ENCODE measurements around the gene BLTP3A. TPM values are rescaled to one million over a fixed set of nuclear protein-coding genes. Genes with fewer than 3 reads are reported as not detected.

The BLTP3A gene
- total RNA-seq, 1 experiment from 2014 or later, result 9.4 TPM

GRCh38 chr6:34832942-34833341, 41.1 kb downstream of the BLTP3A start:
- DNase-seq (ENCODE audit: low spot score), result no peak

DNA sequence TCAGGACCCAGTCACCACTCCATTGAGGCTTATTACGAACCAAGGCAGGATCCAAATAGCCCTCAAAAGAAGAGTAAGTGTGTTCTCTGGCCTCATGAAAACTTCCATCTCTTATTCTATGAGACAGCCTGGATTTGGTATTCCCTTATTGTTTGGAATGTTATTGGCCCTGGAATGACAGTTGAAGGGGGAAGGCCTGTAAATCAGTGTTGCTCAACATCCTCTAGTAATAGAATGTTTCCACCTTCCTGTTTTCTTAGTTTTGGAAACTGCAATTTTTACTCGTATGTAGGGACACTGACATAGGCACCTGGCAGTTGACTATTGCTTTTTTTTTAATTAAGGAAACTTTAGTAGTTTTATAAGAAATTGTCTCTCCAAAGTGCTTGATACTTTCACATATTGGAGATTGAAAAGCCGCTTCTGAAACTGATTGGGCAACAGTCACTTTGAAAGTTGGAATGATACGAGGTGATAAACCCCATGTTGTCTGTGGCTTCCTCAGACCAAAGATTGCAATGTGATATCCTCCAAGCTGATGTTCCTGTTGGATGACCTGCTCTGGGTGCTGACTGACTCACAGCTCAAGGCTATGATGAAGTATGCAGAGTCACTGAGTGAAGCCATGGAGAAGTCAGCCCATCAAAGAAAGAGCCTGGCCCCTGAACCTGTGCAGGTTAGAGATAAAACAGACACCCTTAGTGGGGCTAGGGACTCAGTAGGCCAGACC, 43.1 kb downstream of the BLTP3A start:
- no peak for DNase-seq (ENCODE audit: low spot score)

GRCh38 chr6:34836008-34836407, 44.1 kb downstream of the BLTP3A start:
- DNase-seq (ENCODE audit: low spot score), result no peak

- no peak for DNase-seq (ENCODE audit: low spot score)
Measured at GRCh38 chr6:34836451-34836850, 44.6 kb downstream of the BLTP3A start.

DNA sequence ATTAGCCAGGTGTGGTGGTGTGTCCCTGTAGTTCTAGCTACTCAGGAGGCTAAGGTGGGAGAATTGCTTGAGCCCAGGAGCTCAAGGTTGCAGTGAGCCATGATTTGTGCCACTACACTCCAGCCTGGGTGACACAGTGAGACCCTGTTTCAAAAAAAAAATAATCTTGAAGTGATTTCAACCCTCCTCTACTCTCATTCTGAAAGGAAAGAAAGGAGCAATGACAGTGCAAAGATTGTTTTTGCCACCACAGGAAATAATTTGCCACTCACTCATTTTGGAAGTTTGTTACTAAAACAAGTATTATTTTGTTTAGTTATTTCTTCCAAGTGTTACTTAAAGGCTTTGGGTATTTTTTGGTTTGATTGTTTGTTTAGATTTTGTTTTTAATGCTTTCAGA, 45.6 kb downstream of the BLTP3A start:
- DNase-seq (ENCODE audit: low spot score), result no peak

- no peak for DNase-seq (ENCODE audit: low spot score)
Measured at GRCh38 chr6:34839666-34840352, 47.9 kb downstream of the BLTP3A start.

Small RNA genes within 50 kb of the gene (small RNA-seq; reads per million reads assigned to genes)
- not detected for gene RF00019

Other genes with a start within 250 kb of the BLTP3A start
- 55.1 and 59.6 TPM in 2 replicates for gene SPDEF, start 235.8 kb upstream of the BLTP3A start, total RNA-seq (2014; rRNA removed; shearing (Covaris generic))
- gene ILRUN, start 95.3 kb upstream of the BLTP3A start, total RNA-seq (2014; rRNA removed; shearing (Covaris generic)), result 47.7 and 50.7 TPM in 2 replicates
- 187 and 197 TPM in 2 replicates for gene SNRPC, start 34.6 kb upstream of the BLTP3A start, total RNA-seq (2014; rRNA removed; shearing (Covaris generic))
- gene TAF11, start 96.0 kb downstream of the BLTP3A start, total RNA-seq (2014; rRNA removed; shearing (Covaris generic)), result 17.6 and 22.2 TPM in 2 replicates
- gene ANKS1A, start 97.2 kb downstream of the BLTP3A start, total RNA-seq (2014; rRNA removed; shearing (Covaris generic)), result 23.4 and 25.2 TPM in 2 replicates